Measurements from ENCODE around the gene SLC5A4.

Gene SLC5A4

GRCh38 chr22:32232191-32232830, 22.8 kb downstream of the SLC5A4 start:
- no peak for DNase-seq

- no peak for DNase-seq
Observed at GRCh38 chr22:32226326-32227104, 28.6 kb downstream of the SLC5A4 start.

- DNase-seq: no peak
Observed at GRCh38 chr22:32222991-32223390, 32.2 kb downstream of the SLC5A4 start.

- DNase-seq: no peak
Observed at GRCh38 chr22:32219026-32219425, 36.1 kb downstream of the SLC5A4 start.

- DNase-seq: no peak
Observed at GRCh38 chr22:32218470-32218869, 36.7 kb downstream of the SLC5A4 start.

GRCh38 chr22:32217465-32217864, 37.7 kb downstream of the SLC5A4 start:
- DNase-seq: no peak

- no peak for DNase-seq
Observed at GRCh38 chr22:32216911-32217310, 38.2 kb downstream of the SLC5A4 start.

GRCh38 chr22:32211011-32211410, 44.1 kb downstream of the SLC5A4 start:
- DNase-seq: no peak

GRCh38 chr22:32208681-32209080, 46.5 kb downstream of the SLC5A4 start:
- DNase-seq: no peak

- no peak for DNase-seq
Observed at GRCh38 chr22:32207971-32208480, 47.1 kb downstream of the SLC5A4 start.

- peak in 1 of 2 donors; percentile 44 for DNase-seq
Observed at GRCh38 chr22:32206774-32207758, 48.1 kb downstream of the SLC5A4 start.

GRCh38 chr22:32205974-32206773, 49.0 kb downstream of the SLC5A4 start:
- no peak for DNase-seq

GRCh38 chr22:32204856-32205722, 50.1 kb downstream of the SLC5A4 start, which contains the start of gene RFPL2:
RFPL2 (minus strand) TSS chr22:32205073; CDS start chr22:32202451, 2,622 bp downstream.
- peak in 1 of 2 donors; percentile 53 for DNase-seq

- peak in 1 of 2 donors; percentile 35 for DNase-seq
Observed at GRCh38 chr22:32204040-32204855, 50.9 kb downstream of the SLC5A4 start.

- peak in 1 of 2 donors; percentile 32 for DNase-seq
Observed at GRCh38 chr22:32203181-32204039, 51.7 kb downstream of the SLC5A4 start.

GRCh38 chr22:32202539-32203180, 52.5 kb downstream of the SLC5A4 start:
- DNase-seq: peak in 1 of 2 donors; percentile 41

- DNase-seq: no peak
Observed at GRCh38 chr22:32202161-32202538, 53.0 kb downstream of the SLC5A4 start.

GRCh38 chr22:32200752-32201151, 54.4 kb downstream of the SLC5A4 start:
- no peak for DNase-seq

Data from stimulated activated CD4-positive, alpha-beta T cell treated with anti-CD3 and anti-CD28 coated beads, Interleukin-2, amount 100 ng/mL, for 24 hours (primary cell).